Measurements from ENCODE around the gene SLC6A12. TPM values are rescaled to one million over a fixed set of nuclear protein-coding genes. Genes with fewer than 3 reads are reported as not detected.

The SLC6A12 gene
- total and polyA plus RNA-seq, 9 of the 15 experiments (the other 6 are each of a cell fraction or from before 2014, with no cell fraction given): not detected

DNA sequence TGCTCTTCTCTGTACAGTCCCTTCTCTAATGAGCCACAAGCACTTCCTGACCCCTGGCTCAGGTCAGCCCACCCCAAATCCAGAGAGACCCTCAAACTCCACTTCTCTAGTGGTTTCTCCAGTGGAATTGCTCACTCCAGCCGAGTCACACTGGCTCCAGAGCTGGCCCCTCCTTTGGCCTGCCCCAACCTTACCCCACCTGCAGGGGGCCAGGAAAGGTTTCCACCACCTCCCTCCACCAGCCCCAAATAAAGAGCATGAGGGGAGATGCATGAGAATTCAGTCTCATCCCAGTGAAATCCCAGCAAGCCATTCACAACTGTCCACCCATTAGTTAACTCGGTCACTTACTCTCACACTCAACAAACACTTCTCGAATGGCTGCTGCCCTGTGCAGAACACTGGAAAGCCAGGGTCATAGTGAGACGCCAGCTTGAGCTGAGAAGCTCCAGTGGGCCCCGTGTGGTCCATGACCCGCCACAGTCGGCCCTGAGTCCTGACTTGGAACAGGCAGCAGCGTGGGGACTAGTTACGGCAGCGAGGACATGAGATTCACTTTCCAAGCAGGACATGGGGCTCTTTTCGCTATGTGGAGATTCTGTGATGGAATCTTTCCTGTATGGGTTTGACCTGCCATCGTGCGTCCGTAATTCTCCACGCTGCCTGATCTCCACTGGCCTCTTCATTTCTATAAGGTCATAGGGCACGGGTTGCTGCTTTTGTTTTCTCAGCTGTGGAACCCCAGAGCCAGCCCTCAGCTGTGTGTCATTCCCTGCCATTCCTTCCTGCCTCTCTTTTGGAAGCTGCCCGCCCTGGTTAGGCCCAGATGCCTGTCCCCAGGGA lies 44.2 kb downstream of the SLC6A12 start:
- peaks cover 0 to 18% of the 10 kb centered on the region in 2 experiments; a peak in 3 of 5 replicates for H3K4me1 ChIP-seq (replicated peaks in 1 of 2; ENCODE audit: control insufficient read depth in 2 of 2, insufficient read depth in 2 of 2, low read length in 2 of 2)
- H3K9me3 ChIP-seq (replicated peaks; ENCODE audit: control insufficient read depth, insufficient read depth, low read depth, low read length): no peaks in the 10 kb centered on the region
- ChIA-PET POLR2A (no interaction called here), CTCF (ENCODE audit: low intra/inter-chr PET ratio) (no interaction called here)
- in situ Hi-C loops (cut with MboI): no loop called here
- ATAC-seq (peak; percentile 76), FAIRE-seq (no peak), DNase-seq (ENCODE audit: extremely low read depth in 1 of 4, low spot score in 3 of 4) (peak in 2 of 4 experiments; percentile 28 to 30)
- H3K79me2 ChIP-seq (ENCODE audit: control insufficient read depth, insufficient read depth, low read length): no peaks in the 10 kb centered on the region
- no peaks in the 10 kb centered on the region for H3K36me3 ChIP-seq (ENCODE audit: control insufficient read depth, insufficient read depth, low read length)
- BruUV-seq (replicated peaks): no TSS peak
- H3K27ac ChIP-seq (ENCODE audit: extremely low read depth, low read depth, low read length): no peak overlapping the region
- peaks cover 5 to 63% of the 10 kb centered on the region in 2 experiments; a peak in 3 of 5 replicates for H3K27me3 ChIP-seq (ENCODE audit: control insufficient read depth in 2 of 2, insufficient read depth in 2 of 2, low read length in 2 of 2)
- H3K9ac ChIP-seq (ENCODE audit: insufficient read depth in 1 of 2, low read depth in 2 of 2, low read length in 2 of 2): no peak overlapping the region
- no peak for TF ChIP-seq POLR2A (conservative IDR thresholded peaks at IDR 0.05)
- TF ChIP-seq HNRNPLL (IDR thresholded peaks at IDR 0.05; ENCODE audit: low read depth, low read length, poor library complexity, severe bottlenecking): no peak
- no peak for TF ChIP-seq FOXM1 (IDR thresholded peaks at IDR 0.05; ENCODE audit: low read depth)
- TF ChIP-seq FOXM1 (CRISPR knock-in tag; IDR thresholded peaks at IDR 0.05; ENCODE audit: low read depth): no peak
- no peak for TF ChIP-seq CBX1 (IDR thresholded peaks at IDR 0.05; ENCODE audit: low read depth)
- TF ChIP-seq ZNF24 (IDR thresholded peaks at IDR 0.05): no peak
- TF ChIP-seq, protein P1, sequence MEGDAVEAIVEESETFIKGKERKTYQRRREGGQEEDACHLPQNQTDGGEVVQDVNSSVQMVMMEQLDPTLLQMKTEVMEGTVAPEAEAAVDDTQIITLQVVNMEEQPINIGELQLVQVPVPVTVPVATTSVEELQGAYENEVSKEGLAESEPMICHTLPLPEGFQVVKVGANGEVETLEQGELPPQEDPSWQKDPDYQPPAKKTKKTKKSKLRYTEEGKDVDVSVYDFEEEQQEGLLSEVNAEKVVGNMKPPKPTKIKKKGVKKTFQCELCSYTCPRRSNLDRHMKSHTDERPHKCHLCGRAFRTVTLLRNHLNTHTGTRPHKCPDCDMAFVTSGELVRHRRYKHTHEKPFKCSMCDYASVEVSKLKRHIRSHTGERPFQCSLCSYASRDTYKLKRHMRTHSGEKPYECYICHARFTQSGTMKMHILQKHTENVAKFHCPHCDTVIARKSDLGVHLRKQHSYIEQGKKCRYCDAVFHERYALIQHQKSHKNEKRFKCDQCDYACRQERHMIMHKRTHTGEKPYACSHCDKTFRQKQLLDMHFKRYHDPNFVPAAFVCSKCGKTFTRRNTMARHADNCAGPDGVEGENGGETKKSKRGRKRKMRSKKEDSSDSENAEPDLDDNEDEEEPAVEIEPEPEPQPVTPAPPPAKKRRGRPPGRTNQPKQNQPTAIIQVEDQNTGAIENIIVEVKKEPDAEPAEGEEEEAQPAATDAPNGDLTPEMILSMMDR (IDR thresholded peaks at IDR 0.05 in 2 of 3, conservative IDR thresholded peaks at IDR 0.05 in 1 of 3; ENCODE audit: insufficient read depth in 2 of 3, low read depth in 1 of 3, low read length in 3 of 3): peak in 2 of 3 experiments; percentile 31 to 36; a peak in 2 of 6 replicates
- H2AFZ ChIP-seq (ENCODE audit: low read depth, low read length): no peak overlapping the region
- no peak overlapping the region for H3K4me3 ChIP-seq
- 0 out of 2 replicates have a peak, but pooled peaks cover 6% of the 10 kb centered on the region for H4K20me1 ChIP-seq (replicated peaks; ENCODE audit: control insufficient read depth, insufficient read depth, low read length)
- intact Hi-C loops (cut with micrococcal nuclease): no loop called here
- 14% methylated on average over 16 of the region's 17 CpGs for WGBS (ENCODE audit: insufficient coverage, low coverage, missing lambda C conversion rate)
- H3K4me2 ChIP-seq (ENCODE audit: insufficient read depth, low read length): no peak overlapping the region
- no peaks in the 10 kb centered on the region for H3K9me1 ChIP-seq (ENCODE audit: control insufficient read depth, insufficient read depth, low read length)
